ENCODE results near the gene PTPN1.
A peak's percentile ranks its signal among the peaks of the same experiment; 100 is the strongest.
"Not testable (repeated sequence)": the region's sequence is repeated elsewhere in the genome, so short reads cannot be mapped to it uniquely, and the experiment has no call there.

PTPN1 gene

GRCh38 chr20:50535162-50535561 lies 25.0 kb downstream of the PTPN1 start:
- no peak for DNase-seq

GRCh38 chr20:50536333-50536732 lies 26.1 kb downstream of the PTPN1 start:
- no peak for DNase-seq

- no peak for DNase-seq
Measured at GRCh38 chr20:50537546-50538201, 27.5 kb downstream of the PTPN1 start.

- no peak for DNase-seq
Measured at GRCh38 chr20:50538276-50538675, 28.1 kb downstream of the PTPN1 start.

GRCh38 chr20:50539798-50540197 lies 29.6 kb downstream of the PTPN1 start:
- not testable (repeated sequence) for DNase-seq

- DNase-seq: no peak
Measured at GRCh38 chr20:50540620-50541605, 30.7 kb downstream of the PTPN1 start.

- DNase-seq: peak; percentile 82 to 84
Measured at GRCh38 chr20:50541606-50542041, 31.4 kb downstream of the PTPN1 start.

- no peak for DNase-seq
Measured at GRCh38 chr20:50543326-50543725, 33.1 kb downstream of the PTPN1 start.

- DNase-seq: no peak
Measured at GRCh38 chr20:50545126-50545525, 34.9 kb downstream of the PTPN1 start.

- no peak for DNase-seq
Measured at GRCh38 chr20:50546729-50547314, 36.6 kb downstream of the PTPN1 start.

- DNase-seq: no peak
Measured at GRCh38 chr20:50547964-50548363, 37.8 kb downstream of the PTPN1 start.

GRCh38 chr20:50548396-50548795 lies 38.2 kb downstream of the PTPN1 start:
- DNase-seq: no peak

- no peak for DNase-seq
Measured at GRCh38 chr20:50550531-50550930, 40.3 kb downstream of the PTPN1 start.

- no peak for DNase-seq
Measured at GRCh38 chr20:50551288-50551687, 41.1 kb downstream of the PTPN1 start.

GRCh38 chr20:50552979-50553378 lies 42.8 kb downstream of the PTPN1 start:
- DNase-seq: no peak

- no peak for DNase-seq
Measured at GRCh38 chr20:50554694-50555579, 44.8 kb downstream of the PTPN1 start.

- no peak for DNase-seq
Measured at GRCh38 chr20:50555662-50556061, 45.5 kb downstream of the PTPN1 start.

GRCh38 chr20:50557549-50558134 lies 47.5 kb downstream of the PTPN1 start:
- DNase-seq: no peak

GRCh38 chr20:50558483-50558925 lies 48.3 kb downstream of the PTPN1 start:
- no peak for DNase-seq

- DNase-seq: no peak
Measured at GRCh38 chr20:50559149-50559548, 49.0 kb downstream of the PTPN1 start.

- DNase-seq: no peak
Measured at GRCh38 chr20:50559856-50560638, 49.9 kb downstream of the PTPN1 start.

All from Kasumi-1 (cell line).